Measurements from ENCODE around the gene NADK. TPM values are rescaled to one million over a fixed set of nuclear protein-coding genes. Genes with fewer than 3 reads are reported as not detected.

Gene NADK
- total RNA-seq, 1 donor, result 45.6 TPM

DNA sequence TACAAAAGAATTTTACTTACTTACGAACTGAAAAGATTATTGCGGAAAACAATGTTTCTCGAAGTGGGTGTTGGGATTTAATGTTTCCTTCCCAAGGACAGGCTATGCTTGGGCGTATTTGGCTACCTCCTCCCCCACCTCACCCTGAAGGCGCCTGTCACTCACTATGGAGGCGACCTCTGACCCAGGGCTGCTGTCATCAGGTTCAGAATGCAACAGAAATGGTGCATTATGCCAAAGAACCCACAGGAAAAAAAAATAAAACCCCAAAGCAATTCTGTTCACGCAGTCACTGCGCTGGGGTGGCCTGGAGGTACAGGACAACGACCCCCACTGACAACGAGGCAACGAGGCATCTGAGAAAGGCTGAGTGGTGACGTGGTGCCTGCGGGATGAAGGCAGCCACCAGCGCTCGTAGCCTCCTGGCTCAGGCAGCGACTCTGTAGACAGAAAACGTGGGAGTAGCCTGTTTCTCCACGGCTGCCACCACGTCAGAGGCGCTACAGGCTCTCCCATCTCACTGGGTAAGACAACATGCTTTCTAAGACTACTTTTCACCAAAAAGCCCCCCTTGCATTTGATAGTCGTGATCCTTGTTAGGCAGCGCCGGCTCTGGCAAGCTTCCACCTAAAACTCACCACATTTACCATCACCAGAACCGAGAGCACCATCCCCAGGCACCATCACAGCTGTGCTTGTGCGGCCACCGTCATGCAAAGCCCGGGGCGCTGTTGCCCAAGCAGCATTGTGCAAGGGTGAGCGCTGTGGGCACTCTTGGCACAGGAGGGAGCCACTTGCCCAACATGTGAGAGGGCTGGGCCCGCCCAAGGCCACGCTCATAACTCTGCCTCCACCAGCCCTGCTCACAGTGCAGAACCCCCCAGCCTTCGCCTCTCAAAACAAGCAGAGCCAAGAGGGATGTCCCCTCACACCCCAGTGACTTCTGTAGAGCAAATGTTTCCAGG, 14.3 kb downstream of the NADK start:
- no peak for DNase-seq (ENCODE audit: low read depth)
- TF ChIP-seq, protein P1, sequence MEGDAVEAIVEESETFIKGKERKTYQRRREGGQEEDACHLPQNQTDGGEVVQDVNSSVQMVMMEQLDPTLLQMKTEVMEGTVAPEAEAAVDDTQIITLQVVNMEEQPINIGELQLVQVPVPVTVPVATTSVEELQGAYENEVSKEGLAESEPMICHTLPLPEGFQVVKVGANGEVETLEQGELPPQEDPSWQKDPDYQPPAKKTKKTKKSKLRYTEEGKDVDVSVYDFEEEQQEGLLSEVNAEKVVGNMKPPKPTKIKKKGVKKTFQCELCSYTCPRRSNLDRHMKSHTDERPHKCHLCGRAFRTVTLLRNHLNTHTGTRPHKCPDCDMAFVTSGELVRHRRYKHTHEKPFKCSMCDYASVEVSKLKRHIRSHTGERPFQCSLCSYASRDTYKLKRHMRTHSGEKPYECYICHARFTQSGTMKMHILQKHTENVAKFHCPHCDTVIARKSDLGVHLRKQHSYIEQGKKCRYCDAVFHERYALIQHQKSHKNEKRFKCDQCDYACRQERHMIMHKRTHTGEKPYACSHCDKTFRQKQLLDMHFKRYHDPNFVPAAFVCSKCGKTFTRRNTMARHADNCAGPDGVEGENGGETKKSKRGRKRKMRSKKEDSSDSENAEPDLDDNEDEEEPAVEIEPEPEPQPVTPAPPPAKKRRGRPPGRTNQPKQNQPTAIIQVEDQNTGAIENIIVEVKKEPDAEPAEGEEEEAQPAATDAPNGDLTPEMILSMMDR (IDR thresholded peaks at IDR 0.05; ENCODE audit: insufficient read depth, low read length), result no peak
- no peak overlapping the region for H3K4me3 ChIP-seq (ENCODE audit: low read depth, low read length)

DNA sequence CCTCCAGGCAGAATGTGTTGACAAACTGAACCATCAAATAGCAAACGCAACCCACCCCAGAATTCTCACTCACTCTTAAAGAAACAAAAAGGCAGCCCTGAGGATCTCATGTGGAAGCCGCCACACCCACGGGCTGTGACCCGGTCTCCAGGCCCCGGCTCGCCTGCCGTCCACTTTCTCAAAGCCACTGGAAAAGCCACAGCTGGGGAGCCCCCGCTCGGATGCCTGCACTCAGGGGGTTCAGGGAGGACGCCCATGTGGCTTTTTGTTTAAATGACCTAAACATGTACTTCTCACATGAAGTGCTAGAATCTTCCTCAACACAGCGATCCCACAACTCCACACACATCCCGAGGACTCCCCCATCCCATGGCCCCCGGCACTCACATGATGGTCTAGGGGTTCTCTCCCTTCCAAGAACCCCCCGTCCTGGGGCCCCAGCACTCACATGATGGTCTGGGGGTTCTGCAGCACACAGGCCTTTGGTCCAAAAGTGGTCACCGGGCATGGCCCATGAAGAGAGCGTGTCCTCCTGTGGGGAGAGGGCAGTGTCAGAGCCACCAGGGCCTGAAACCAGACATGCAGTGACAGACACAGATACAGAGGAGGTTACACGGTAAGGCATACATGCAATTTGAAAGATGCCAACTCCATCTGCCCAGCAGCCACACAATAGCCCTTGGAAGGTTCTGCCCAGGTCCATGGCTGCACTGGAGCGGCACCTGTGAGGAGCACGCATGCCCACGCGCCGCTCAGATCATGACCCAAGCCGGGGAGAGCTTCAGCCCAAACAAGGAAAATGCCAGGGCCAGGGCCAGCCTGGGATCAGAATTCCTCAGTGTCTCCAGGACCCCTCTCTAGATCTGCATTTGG, 16.5 kb downstream of the NADK start:
- H3K4me3 ChIP-seq (ENCODE audit: low read depth, low read length), result no peak overlapping the region
- DNase-seq (ENCODE audit: low read depth), result no peak
- TF ChIP-seq, protein P1 (IDR thresholded peaks at IDR 0.05; ENCODE audit: insufficient read depth, low read length), result no peak

DNA sequence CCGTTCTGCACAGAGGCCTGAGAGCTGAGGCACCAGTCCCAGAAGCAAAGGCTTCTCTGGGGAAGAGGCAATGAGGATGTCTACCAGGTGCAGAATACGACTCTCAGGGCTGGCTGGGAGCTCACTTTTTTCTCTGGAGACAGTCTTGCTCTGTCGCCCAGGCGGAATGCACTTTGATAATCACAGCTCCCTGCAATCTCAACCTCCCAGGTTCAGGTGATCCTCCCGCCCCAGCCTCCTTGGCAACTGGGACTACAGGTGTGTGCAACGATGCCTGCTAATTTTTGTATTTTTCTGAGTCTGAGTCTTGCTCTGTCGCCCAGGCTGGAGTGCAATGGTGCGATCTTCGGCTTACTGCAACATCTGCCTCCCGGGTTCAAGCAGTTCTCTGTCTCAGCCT, 17.6 kb downstream of the NADK start:
- TF ChIP-seq, protein P1 (IDR thresholded peaks at IDR 0.05; ENCODE audit: insufficient read depth, low read length), result no peak
- no peak overlapping the region for H3K4me3 ChIP-seq (ENCODE audit: low read depth, low read length)
- DNase-seq (ENCODE audit: low read depth), result no peak

DNA sequence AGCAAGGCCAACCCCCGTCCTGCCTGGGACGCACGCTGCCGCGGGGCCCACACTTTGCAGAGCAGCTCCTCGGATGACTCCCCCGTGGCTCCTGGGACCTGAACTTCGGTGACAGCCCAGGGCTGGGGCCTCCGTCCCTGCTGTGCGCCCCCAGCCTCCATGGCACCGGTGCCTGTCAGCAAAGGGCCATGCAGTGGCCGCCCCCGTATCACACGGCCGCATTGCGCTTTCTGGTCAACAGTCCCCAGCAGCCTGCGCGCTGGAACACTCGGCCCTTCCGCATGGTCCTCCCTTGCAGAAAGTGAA, 18.0 kb downstream of the NADK start:
- TF ChIP-seq, protein P1 (IDR thresholded peaks at IDR 0.05; ENCODE audit: insufficient read depth, low read length), result no peak
- H3K4me3 ChIP-seq (ENCODE audit: low read depth, low read length), result no peak overlapping the region
- DNase-seq (ENCODE audit: low read depth), result no peak

DNA sequence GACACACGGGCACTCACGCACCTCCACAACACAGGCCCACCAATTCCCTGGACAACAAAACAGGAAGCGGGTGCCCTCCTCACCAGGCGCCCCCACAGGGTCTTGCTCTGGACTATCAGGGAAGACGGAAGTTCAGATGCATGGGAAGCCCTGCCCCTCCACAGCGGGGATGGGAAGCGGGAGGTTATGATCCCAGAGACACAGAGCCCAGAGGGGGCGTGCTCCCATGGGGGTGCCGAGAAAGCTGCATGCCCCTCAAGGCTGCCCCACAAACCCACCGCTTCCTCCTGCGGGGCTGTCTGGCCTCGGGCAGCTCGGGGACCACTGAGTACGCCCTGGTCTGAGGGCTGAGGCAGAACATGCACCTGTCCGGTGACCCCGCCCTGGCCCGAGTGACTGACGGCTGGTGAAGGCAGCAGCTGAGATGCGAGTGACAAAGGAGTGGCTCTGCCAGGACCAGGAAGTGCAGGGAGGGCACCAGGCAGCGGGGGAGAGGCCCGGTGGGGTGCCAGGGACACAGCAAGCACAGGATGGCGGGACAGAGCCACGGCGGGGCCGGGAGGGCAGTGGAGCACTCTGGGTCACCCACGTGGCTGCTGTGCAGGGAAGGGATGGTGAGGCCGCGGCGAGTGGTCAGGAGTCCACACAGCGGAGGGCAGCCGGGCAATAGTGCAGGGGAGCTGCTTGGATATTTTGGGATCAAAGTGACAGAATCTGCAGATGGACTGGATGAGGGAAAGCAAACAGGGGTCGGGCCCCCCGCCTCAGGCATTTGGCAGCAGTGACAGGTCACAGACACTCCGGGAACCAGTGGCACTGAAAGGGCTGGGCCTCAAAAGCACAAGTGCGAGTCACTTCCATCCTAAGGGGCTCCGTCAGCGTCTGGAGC, 18.6 kb downstream of the NADK start:
- TF ChIP-seq, protein P1 (IDR thresholded peaks at IDR 0.05; ENCODE audit: insufficient read depth, low read length), result no peak
- no peak overlapping the region for H3K4me3 ChIP-seq (ENCODE audit: low read depth, low read length)
- no peak for DNase-seq (ENCODE audit: low read depth)

All from fibroblast of the aortic adventitia (primary cell).